NCI-H1436 (cell line): ENCODE data around the gene ARHGAP12.
A peak's percentile ranks its signal among the peaks of the same experiment; 100 is the strongest.
"Not testable (repeated sequence)": the region's sequence is repeated elsewhere in the genome, so short reads cannot be mapped to it uniquely, and the experiment has no call there.

ENCODE experiments used
- DNase-seq: peaks from one replicate; lab custom pipeline; 2025; lab: John Stamatoyannopoulos, UW

ARHGAP12 gene

DNA sequence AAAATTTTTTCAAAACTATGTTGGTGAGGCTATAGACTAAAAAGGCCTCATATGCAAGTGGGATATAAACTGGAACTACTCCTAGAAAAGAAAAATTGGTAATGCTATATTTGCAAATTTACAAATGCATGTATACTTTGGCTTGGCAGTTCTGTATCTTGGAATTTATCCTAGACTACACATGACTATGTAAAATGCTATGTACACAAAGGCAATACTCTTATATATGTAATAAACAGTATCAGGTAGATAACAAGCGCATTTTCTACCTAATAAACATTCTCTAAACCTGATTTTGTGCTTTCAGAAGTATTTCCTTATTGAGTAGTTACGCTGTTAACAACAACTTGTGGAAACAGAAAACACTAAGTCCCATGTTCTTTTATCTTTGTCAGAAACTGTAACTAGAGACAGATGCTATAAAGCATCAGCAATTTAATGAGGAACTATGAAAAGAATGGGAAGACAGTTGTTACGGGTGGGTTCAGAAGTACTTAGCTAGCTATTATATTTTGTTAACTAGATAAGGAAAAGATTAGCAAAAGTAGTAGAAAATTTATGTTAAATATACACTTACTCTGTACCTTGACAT lies 107.8 kb downstream of the ARHGAP12 start:
- no peak for DNase-seq

DNA sequence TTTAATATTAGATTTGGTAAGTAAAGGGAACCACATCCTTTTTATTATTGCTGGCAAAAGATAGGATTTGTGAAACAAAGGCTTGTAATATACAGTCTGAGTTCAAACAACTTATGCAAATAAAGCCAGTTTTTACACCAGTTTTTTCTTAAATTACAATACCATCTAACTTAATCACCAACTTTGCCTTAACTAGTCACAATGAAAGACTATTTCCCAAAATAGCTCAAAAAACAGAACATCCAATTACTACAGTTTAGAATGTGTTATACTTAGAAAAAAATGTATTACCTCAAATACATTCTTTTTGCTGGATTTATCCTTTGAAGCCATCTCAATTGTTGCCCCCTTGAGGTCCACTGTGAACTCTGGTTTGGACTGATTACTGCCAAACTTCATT lies 108.5 kb downstream of the ARHGAP12 start:
- no peak for DNase-seq

DNA sequence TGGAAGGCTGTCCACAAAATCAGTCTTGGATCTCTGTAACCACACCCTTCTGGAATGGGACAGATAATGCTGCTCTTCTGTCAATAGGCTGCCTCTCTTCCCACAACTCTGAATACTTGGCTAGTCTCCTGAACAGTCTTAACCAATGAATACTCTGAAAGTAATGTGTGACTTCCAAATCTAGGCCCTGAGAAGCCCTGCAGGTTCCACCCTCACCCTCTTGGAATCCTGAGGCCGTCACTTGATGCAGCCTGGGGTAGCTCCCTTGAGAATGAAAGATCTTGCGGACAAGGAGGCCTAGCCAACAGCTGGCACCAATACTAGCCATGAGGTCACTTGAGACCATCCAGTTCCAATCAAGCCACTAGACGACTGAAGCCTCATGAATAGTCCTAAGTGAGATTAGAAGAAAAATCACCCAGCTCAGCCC lies 109.2 kb downstream of the ARHGAP12 start:
- DNase-seq: no peak

DNA sequence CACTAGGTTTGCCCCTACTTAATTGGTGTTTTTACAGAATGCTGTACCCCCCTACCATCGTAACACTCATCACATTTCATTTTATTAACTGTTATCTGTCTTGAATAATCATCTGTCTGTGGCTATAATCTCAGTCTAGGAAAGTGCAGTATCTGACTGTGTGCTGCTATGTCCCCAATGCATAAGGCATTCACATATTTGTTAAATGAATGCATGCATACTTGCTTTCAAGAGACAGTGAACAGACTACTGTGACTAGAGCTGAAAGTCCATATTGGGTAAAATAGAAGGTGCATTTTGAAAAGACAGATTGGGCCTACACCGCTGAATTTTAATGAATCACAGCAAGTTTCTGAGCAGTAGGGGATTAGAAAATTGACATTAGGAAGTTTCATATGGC lies 112.3 kb downstream of the ARHGAP12 start:
- no peak for DNase-seq

DNA sequence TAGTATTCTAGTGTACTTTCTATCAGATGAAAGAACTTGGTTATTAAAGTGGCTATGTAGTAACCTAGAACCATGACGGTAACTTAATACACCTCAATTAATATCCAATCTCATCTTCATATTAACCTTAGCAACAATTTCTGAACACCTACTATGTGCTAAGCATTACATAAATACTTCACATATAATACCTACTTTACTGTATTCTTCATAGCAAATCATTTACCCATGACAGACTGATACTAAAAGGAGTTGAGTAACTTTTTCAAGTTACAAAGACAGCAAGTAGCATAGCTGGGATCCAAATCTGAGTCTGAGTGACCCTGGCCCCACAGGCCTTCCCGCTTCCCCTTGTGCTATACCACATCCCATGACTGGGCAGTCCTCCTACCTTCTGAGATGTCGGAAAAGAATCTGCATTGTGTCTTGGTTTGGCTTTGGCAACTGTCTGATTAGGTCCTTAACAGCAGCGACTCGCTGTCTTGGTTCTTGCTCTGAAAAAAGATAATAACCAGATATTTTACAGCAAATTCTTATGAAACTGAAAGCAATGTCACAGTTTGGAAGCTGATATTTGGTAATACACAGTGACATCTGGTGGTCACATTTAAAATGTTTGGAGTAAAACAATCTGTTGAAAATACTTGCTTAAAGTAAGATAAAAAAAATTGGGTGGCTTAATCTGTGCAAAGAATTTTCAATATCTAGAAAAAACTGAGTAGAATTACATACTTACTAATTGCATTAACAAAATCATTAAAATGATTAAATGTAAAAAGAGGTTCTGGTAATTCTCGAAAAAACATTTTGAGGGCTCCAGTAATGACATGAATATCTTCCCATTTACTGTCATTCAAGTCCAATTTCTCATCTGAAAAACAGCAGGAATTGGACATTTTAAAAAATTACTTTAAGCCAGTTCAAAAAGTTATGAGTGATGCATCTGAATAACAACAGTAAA lies 120.1 kb downstream of the ARHGAP12 start:
- DNase-seq: peak; percentile 34

DNA sequence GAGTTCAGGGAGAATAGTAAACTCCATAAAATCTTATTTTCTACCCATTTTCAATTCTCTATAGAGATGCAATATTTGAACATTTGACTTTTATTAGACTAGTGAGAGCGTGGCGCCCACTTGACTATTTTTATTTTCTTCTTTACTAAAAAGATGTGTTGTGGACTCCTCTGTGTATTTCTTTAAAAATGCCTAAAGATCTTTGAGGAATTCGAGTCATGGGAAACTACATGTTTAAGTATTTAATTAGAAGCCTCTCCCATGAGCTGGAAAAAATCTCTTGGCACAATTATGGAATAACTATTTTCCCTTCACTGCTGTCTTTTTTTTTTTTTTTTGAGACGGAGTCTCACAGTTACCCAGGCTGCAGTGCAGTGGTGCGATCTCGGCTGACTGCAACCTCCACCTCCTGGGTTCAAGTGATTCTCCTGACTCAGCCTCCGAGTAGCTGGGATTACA lies 124.2 kb downstream of the ARHGAP12 start:
- no peak for DNase-seq

DNA sequence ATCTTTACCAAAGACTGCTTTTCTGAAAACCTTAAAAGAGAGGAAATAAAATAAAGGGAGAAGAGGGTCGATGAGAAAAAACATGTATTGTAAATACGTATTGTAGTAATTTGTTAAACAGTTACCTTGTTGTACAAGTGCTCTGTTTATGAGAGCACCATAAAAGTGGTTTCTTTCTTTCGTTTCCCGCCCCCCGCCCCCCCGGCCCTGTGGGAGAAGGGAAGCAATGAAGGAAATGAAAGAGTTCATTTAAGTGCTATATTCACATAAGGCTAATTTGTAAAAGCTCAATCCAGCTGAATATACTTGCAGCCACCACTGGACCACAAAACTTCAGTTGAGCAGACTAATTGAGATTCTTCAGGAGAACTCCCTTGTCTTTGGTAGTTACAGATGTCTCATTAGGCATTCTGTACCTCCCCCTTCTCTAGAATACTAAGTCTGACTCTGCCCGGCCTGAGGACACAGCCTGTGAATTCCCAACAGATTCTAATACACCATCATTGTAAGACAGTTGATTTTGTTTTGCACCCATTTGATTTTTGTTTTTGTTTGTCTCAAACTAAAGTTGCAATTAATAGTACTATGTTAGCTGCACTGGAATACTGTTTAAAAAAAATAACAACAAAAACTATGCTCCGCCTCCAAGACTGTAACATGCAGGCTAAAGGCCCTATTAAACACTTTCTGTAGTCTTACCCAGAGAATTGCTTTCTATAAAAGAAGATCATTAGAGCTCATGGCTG lies 124.9 kb downstream of the ARHGAP12 start:
- no peak for DNase-seq

DNA sequence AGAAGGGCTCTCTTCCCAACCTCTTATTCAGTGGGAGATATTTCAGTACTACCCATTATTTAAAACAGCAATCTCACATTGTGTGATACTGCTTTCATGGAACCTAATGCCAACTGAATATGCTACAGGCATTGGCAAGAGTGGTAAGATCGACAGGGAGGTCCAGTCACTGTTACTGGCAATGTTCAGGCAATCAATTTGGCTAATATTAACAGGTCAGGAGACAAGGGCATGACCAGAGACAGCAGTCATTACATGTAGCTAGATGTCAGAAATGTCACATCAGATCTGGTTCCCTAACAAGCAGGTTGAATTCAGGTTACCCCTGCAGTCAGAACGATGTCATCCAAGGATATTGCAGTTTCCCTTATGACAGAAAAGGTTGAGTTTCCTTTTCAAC lies 129.4 kb downstream of the ARHGAP12 start:
- DNase-seq: no peak

DNA sequence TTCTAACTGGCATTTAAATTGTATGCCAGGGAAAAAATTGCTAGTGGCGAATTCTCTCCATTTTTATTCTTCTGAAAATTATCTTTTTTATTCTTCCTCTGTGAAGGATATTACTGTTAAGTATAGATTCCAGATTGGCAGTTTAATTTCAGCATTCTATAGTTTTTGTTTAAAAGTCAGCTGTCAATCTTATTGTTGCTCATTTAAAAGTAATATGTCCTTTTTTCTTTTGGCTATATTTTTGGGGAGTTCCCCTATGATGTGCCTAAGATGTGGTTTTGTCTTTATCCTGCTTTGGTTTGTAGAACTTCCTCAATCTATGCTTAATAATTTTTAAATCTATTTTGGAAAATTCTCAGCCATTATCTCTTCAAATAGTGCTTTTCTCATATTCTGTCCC lies 135.9 kb downstream of the ARHGAP12 start:
- no peak for DNase-seq

DNA sequence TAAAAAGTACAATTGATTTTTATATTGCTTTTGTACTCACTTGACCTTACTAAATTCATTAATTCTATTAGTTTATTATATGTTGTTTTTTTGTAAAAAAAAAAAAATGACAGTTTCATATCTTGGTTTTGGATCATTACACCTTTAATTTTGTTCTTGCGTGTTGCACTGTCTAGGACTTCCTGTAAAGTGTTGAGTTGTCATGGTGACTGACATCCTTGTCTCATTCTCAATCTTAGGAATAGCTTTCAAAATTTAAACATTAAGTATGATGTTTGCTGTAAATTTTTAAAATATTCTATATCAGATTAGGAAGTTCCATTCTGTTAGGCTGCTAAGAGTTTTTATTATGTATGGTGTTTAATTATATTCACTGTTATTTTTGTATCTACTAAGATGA lies 139.1 kb downstream of the ARHGAP12 start:
- no peak for DNase-seq

DNA sequence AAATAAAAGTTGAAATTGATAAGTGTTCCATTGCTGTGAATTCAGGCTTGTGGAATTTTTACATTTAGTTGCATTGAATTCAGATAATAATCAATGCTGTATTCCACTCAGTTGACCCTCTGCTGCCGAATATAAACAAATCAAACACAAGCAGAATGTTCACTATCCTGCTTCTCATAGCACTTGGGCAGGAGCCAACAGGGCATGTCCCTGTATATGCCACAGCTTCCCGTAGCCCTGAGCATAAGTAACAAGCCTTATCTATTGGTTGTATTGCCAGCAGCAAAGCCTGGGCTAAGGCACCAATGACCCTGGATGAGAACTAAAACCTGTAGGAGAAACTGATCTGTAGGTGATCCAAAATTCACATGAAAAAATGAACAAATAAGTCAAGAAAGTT lies 145.9 kb downstream of the ARHGAP12 start:
- DNase-seq: no peak

DNA sequence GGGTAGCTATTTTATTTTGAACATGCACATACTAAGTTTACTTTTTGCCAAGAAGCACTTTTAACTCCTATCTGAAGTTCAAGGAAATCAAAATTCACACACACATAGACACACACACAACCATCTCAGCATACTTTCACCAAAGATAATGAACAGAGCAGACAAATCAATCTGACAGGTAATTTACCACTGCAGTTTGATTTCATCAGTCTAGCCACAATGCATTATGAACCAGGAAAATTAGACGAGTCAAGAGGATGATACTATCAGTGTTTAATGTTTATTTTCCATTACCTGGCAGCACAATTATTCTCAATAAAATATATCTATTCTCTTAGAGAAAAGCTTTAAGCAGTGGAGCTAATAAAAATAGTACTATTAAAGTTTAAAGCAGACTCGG lies 147.9 kb downstream of the ARHGAP12 start:
- DNase-seq: no peak

DNA sequence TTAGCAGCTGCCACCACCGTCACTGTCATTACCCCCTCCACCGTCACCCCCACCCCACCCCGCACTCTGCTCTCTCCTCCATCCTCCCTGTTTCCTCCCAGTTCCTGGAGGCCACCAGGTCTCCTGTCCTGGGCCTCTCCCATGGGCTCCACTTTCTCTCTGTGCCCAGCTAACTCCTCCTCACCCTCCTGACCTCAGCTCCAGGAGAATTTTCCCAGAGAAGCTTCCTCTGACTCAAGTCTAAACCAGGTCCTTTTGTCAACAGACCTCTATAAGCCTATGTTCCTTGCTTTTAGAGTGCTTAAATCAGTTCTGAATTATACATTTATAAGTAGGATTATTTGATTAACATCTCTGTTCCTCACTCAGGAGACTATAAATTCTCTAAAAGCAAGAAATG lies 150.0 kb downstream of the ARHGAP12 start:
- DNase-seq: no peak

DNA sequence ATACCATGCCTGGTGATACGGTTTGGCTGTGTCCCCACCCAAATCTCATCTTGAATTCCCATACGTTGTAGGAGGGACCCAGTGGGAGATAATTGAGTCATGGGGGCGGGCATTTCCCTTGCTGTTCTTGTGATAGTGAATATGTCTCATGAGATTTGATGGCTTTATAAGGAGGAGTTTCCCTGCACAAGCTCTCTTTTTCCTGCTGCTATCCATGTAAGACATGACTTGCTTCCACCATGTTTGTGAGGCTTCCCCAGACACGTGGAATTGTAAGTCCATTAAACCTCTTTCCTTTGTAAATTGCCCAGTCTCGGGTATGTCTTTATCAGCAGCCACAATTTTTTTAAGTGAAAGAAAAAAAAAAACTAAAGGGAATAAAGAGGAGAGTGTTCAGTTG lies 152.5 kb downstream of the ARHGAP12 start:
- no peak for DNase-seq

DNA sequence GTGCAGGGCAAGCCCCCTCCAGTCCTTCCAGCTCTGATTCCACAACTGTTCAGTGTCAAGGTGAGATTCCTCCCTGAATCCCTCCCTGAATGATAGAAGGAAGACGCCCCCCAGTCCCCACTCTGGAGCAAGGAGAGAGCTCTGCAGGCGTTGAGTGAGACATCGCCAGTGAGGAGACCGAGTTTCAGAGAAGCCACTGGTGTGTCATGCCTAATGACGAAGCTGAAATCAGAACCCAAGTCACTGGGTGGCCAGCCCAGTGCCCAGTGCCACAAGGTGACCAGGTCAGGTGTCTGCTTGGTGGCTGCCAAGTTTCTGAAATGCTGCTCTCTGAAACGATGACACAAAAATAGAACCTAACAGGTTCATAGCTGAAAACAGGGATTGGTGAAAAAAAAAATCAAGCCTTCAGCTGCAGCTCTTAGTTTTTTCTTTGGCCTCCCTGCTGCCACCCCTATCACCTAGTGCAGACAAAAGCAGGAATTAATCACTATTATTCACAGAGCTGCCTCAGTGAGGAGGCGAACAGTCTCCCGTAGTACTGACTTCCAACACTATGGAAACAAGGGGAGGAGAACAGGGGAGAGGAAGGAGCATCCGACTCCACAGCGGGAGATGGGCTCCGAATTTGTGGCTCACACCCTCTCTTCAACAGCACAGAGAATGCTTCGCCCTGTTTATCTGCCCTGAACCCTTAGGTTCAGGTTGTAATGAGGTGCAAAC lies 153.5 kb downstream of the ARHGAP12 start:
- no peak for DNase-seq

DNA sequence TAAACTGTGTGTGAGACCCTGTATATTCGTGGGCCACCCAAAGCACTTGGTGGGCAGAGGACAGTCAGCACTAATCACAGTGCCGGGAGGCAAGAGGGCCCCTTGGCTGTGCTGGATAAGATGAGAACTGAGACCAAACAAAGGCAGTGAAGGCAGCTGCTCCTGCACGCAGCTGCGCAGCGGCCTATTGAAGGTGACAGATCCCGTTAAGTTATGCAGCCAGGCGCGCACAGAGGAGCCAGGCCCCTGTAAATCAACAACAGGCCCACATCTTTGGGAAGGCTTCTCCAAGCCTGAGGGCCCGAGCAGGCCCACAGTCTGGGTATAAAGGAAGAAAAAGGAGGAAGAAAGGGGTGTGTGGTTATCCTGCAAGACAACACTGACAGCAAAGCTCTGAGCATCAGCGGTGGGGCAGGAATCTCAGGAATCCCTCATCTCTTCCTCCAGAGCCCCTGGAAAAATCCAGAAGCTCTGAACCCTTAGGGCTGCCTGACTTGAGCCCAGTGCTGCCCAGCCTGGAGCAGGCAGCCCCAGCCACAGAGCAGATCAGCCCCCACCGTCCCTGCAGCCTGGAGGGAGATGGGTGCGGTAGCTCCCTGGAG lies 154.2 kb downstream of the ARHGAP12 start:
- no peak for DNase-seq

DNA sequence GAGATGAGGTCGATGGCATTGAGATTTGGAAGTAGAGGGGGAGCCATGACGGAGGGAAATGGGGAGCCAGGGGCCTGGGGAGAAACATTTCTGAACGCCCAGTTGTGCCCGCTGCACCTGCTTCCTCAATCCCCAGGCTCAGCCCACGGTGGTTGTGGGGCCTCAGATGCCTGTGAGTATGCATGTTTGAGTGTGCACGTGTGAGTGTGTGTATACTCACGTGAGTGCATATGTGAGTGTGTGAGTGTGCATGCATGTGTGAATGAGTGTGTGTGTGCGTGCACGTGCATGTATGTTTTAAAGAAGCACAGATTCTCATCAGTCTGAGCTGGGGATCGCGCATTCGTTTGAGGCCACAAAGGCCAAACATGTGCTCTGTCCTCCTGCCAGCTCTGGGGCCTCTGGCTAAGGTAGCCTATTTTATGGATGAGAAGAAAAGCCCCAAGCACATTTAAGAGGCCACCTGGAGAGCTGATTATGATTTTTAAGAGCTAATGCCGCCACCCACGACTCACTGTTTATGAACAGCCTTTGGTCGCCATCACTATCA lies 154.8 kb downstream of the ARHGAP12 start:
- no peak for DNase-seq

DNA sequence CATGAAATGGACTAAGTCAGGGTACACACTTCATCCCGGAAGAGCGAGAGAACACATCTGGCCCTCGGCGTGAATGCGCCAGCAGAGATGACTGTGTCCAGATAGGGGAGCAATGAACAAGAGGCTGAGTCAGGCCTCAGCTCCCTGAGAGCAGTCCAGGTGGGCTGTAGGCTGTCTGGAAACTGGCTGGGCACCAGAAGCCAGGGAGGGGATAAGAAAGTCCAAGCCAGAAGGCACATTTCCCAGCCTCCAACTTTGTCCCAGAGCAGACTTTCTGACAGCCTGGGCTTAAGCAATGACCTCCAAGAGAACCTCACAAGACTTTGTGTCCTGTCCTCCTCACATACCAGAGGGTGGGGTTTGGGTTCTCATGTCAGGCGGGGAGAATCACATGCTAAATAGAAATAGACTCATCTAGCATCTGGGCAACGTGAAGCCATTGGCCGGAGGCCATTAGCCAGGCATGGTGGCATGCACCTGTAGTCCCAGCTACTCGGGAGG lies 157.2 kb downstream of the ARHGAP12 start:
- DNase-seq: no peak

DNA sequence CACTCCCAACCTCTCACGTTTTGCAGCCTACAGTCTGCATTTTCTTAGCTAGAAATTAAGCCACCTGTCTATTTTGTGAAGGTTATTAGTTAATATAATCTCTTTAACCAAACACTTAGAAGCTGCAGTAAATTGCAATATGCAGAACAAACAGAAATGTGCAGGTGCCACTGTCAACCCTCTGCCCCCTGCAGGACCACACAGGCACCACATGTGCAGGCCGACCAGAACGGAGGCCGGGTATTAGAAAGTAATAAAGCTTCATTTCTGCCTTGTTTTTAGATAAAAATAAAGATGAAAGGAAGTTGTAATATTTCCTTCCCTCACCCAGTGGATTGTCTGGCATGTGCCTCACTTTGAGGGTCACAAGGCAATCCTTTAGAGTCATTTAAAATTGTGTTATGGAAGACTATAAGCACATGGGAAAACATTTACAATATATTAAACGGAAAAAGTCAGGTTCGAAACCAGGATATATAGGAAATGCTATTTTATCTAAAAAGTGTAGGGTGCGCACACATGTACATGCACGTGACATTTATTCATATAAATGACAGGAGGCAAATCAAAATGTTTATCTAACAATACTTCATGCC lies 158.2 kb downstream of the ARHGAP12 start:
- DNase-seq: peak; percentile 12

DNA sequence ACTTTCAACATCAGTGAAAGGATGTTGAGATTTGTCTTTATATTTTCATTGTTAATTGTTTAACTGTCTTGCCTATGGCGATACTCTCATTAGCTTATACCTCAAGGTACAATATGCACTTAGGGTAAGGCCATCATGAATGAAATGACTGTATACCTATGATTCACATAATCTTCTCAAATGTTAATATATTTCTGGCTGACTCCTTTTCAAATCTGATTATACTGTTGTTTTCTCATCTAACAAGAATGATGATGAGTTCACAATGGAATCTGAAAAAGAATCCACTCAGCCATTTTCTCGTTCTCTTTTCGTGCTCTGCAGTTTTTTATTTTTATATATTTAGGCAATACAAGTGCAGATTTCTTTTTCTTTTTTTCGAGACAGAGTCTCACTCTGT lies 159.1 kb downstream of the ARHGAP12 start:
- no peak for DNase-seq

DNA sequence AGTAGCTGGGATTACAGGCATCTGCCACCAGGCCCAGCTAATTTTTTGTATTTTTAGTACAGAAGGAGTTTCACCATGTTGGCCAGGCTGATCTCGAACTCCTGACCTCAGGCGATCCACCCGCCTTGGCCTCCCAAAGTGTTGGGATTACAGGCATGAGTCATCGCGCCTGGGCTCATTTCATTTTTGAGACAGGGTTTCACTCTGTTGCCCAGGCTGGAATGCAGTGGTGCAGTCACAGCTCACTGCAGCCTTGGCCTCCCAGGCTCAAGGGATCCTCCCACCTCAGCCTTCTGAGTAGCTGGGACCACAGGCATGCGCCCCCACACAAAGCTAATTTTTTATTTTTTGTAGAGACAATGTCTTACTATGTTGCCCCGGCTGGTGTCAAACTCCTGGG lies 159.7 kb downstream of the ARHGAP12 start:
- not testable (repeated sequence) for DNase-seq
